ENCODE results near the gene SDS. TPM values are rescaled to one million over a fixed set of nuclear protein-coding genes. Genes with fewer than 3 reads are reported as not detected.

SDS gene
- total RNA-seq, 2 donors from 2014 or later: 1.3 TPM; not detected in 1

GRCh38 chr12:113386866-113387566, 16.7 kb downstream of the SDS start:
- Histone ChIP-seq H3K27ac (no peak overlapping the region), H3K4me1 (no peaks in the 10 kb centered on the region), H3K9me3 (no peaks in the 10 kb centered on the region), H3K4me3 (no peak overlapping the region), H3K27me3 (no peaks in the 10 kb centered on the region), H3K36me3 (peaks cover 73% of the 10 kb centered on the region)
- TF ChIP-seq CTCF (IDR thresholded peaks at IDR 0.05): no peak
- no peak for DNase-seq (ENCODE audit: low spot score)

GRCh38 chr12:113385282-113385882, 18.3 kb downstream of the SDS start:
- Histone ChIP-seq H3K9me3 (no peaks in the 10 kb centered on the region), H3K36me3 (peaks cover 70% of the 10 kb centered on the region), H3K27me3 (no peaks in the 10 kb centered on the region), H3K4me3 (no peak overlapping the region), H3K27ac (no peak overlapping the region), H3K4me1 (no peaks in the 10 kb centered on the region)
- no peak for DNase-seq (ENCODE audit: low spot score)
- no peak for TF ChIP-seq CTCF (IDR thresholded peaks at IDR 0.05)

DNA sequence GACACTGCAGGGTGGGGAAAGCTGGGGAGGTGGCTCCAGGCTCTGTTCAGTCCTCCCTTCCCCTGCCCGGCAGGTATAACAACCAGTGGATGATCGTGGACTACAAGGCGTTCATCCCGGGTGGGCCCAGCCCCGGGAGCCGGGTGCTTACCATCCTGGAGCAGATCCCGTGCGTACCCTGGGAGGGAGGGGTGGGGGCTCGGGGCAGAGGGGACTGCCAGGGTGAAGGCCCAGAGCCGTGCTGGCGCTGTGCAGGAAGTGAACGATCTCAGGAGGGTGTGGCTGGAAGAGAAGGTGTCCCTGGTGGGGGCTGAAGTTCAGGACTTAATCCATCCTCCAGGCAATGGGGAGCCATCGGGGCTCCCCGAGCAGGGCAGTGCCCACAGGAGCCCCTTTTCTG, 18.9 kb downstream of the SDS start:
- Histone ChIP-seq H3K27ac (no peak overlapping the region), H3K36me3 (peaks cover 68% of the 10 kb centered on the region), H3K4me3 (no peak overlapping the region), H3K27me3 (no peaks in the 10 kb centered on the region), H3K9me3 (no peaks in the 10 kb centered on the region), H3K4me1 (no peaks in the 10 kb centered on the region)
- TF ChIP-seq CTCF (IDR thresholded peaks at IDR 0.05): no peak
- no peak for DNase-seq (ENCODE audit: low spot score)

GRCh38 chr12:113382206-113382605, 21.5 kb downstream of the SDS start:
- no peak for DNase-seq (ENCODE audit: low spot score)
- Histone ChIP-seq H3K9me3 (no peaks in the 10 kb centered on the region), H3K36me3 (peaks cover 54% of the 10 kb centered on the region), H3K27ac (no peak overlapping the region), H3K4me1 (no peaks in the 10 kb centered on the region), H3K4me3 (no peak overlapping the region), H3K27me3 (no peaks in the 10 kb centered on the region)
- no peak for TF ChIP-seq CTCF (IDR thresholded peaks at IDR 0.05)

GRCh38 chr12:113381220-113381619, 22.5 kb downstream of the SDS start:
- DNase-seq (ENCODE audit: low spot score): no peak
- Histone ChIP-seq H3K4me1 (no peaks in the 10 kb centered on the region), H3K36me3 (peaks cover 53% of the 10 kb centered on the region), H3K4me3 (no peak overlapping the region), H3K27ac (no peak overlapping the region), H3K9me3 (no peaks in the 10 kb centered on the region), H3K27me3 (no peaks in the 10 kb centered on the region)
- no peak for TF ChIP-seq CTCF (IDR thresholded peaks at IDR 0.05)
